ENCODE results near the gene SNED1.

Gene SNED1

GRCh38 chr2:240956171-240956934, 42.1 kb upstream of the SNED1 start:
- Histone ChIP-seq H3K9ac (ENCODE audit: low read depth, low read length) (no peak overlapping the region), H3K27ac (ENCODE audit: low read depth, low read length) (no peak overlapping the region), H3K27me3 (ENCODE audit: control insufficient read depth, insufficient read depth, low read length) (no peaks in the 10 kb centered on the region), H3K9me3 (ENCODE audit: control insufficient read depth, insufficient read depth, low read length) (no peaks in the 10 kb centered on the region), H3K4me3 (ENCODE audit: low read depth, low read length) (no peak overlapping the region), H3K36me3 (ENCODE audit: control insufficient read depth, insufficient read depth, low read length) (no peaks in the 10 kb centered on the region), H3K4me1 (ENCODE audit: control insufficient read depth, insufficient read depth, low read length) (peaks cover 9% of the 10 kb centered on the region; the same call in 1 of the 2 replicates)

GRCh38 chr2:240956935-240957655, 41.3 kb upstream of the SNED1 start:
- no peak overlapping the region for H3K4me3 ChIP-seq (ENCODE audit: low read depth, low read length)
- H3K9ac ChIP-seq (ENCODE audit: low read depth, low read length) = no peak overlapping the region
- H3K4me1 ChIP-seq (ENCODE audit: control insufficient read depth, insufficient read depth, low read length) = peaks cover 14% of the 10 kb centered on the region
- no peak overlapping the region for H3K27ac ChIP-seq (ENCODE audit: low read depth, low read length)
- no peaks in the 10 kb centered on the region for H3K27me3 ChIP-seq (ENCODE audit: control insufficient read depth, insufficient read depth, low read length)
- H3K9me3 ChIP-seq (ENCODE audit: control insufficient read depth, insufficient read depth, low read length) = no peaks in the 10 kb centered on the region
- no peaks in the 10 kb centered on the region for H3K36me3 ChIP-seq (ENCODE audit: control insufficient read depth, insufficient read depth, low read length)

- no peak overlapping the region for H3K9ac ChIP-seq (ENCODE audit: low read depth, low read length)
- H3K27me3 ChIP-seq (ENCODE audit: control insufficient read depth, insufficient read depth, low read length) = no peaks in the 10 kb centered on the region
- no peak overlapping the region for H3K27ac ChIP-seq (ENCODE audit: low read depth, low read length)
- H3K36me3 ChIP-seq (ENCODE audit: control insufficient read depth, insufficient read depth, low read length) = no peaks in the 10 kb centered on the region
- H3K9me3 ChIP-seq (ENCODE audit: control insufficient read depth, insufficient read depth, low read length) = no peaks in the 10 kb centered on the region
- no peak overlapping the region for H3K4me3 ChIP-seq (ENCODE audit: low read depth, low read length)
- peaks cover 17% of the 10 kb centered on the region for H3K4me1 ChIP-seq (ENCODE audit: control insufficient read depth, insufficient read depth, low read length)
These were observed 40.6 kb upstream of the SNED1 start for GRCh38 chr2:240957656-240958365.

GRCh38 chr2:240958366-240959213, 39.8 kb upstream of the SNED1 start:
- Histone ChIP-seq H3K27ac (ENCODE audit: low read depth, low read length) (no peak overlapping the region), H3K9me3 (ENCODE audit: control insufficient read depth, insufficient read depth, low read length) (no peaks in the 10 kb centered on the region), H3K4me1 (ENCODE audit: control insufficient read depth, insufficient read depth, low read length) (peaks cover 17% of the 10 kb centered on the region), H3K4me3 (ENCODE audit: low read depth, low read length) (no peak overlapping the region), H3K9ac (ENCODE audit: low read depth, low read length) (no peak overlapping the region), H3K27me3 (ENCODE audit: control insufficient read depth, insufficient read depth, low read length) (no peaks in the 10 kb centered on the region), H3K36me3 (ENCODE audit: control insufficient read depth, insufficient read depth, low read length) (no peaks in the 10 kb centered on the region)

- H3K27me3 ChIP-seq (ENCODE audit: control insufficient read depth, insufficient read depth, low read length) = no peaks in the 10 kb centered on the region
- no peaks in the 10 kb centered on the region for H3K9me3 ChIP-seq (ENCODE audit: control insufficient read depth, insufficient read depth, low read length)
- H3K27ac ChIP-seq (ENCODE audit: low read depth, low read length) = no peak overlapping the region
- H3K4me3 ChIP-seq (ENCODE audit: low read depth, low read length) = no peak overlapping the region
- H3K4me1 ChIP-seq (ENCODE audit: control insufficient read depth, insufficient read depth, low read length) = peaks cover 16% of the 10 kb centered on the region
- H3K36me3 ChIP-seq (ENCODE audit: control insufficient read depth, insufficient read depth, low read length) = no peaks in the 10 kb centered on the region
- H3K9ac ChIP-seq (ENCODE audit: low read depth, low read length) = no peak overlapping the region
These were observed 39.0 kb upstream of the SNED1 start for GRCh38 chr2:240959214-240959940.

- no peak overlapping the region for H3K9ac ChIP-seq (ENCODE audit: low read depth, low read length)
- no peaks in the 10 kb centered on the region for H3K9me3 ChIP-seq (ENCODE audit: control insufficient read depth, insufficient read depth, low read length)
- no peaks in the 10 kb centered on the region for H3K36me3 ChIP-seq (ENCODE audit: control insufficient read depth, insufficient read depth, low read length)
- H3K27ac ChIP-seq (ENCODE audit: low read depth, low read length) = no peak overlapping the region
- H3K4me3 ChIP-seq (ENCODE audit: low read depth, low read length) = no peak overlapping the region
- peaks cover 12% of the 10 kb centered on the region for H3K4me1 ChIP-seq (ENCODE audit: control insufficient read depth, insufficient read depth, low read length)
- no peaks in the 10 kb centered on the region for H3K27me3 ChIP-seq (ENCODE audit: control insufficient read depth, insufficient read depth, low read length)
These were observed 38.5 kb upstream of the SNED1 start for GRCh38 chr2:240959941-240960308.

- no peak overlapping the region for H3K9ac ChIP-seq (ENCODE audit: low read depth, low read length)
- H3K9me3 ChIP-seq (ENCODE audit: control insufficient read depth, insufficient read depth, low read length) = no peaks in the 10 kb centered on the region
- no peak overlapping the region for H3K27ac ChIP-seq (ENCODE audit: low read depth, low read length)
- H3K27me3 ChIP-seq (ENCODE audit: control insufficient read depth, insufficient read depth, low read length) = no peaks in the 10 kb centered on the region
- H3K4me3 ChIP-seq (ENCODE audit: low read depth, low read length) = no peak overlapping the region
- no peaks in the 10 kb centered on the region for H3K36me3 ChIP-seq (ENCODE audit: control insufficient read depth, insufficient read depth, low read length)
- H3K4me1 ChIP-seq (ENCODE audit: control insufficient read depth, insufficient read depth, low read length) = peaks cover 11% of the 10 kb centered on the region; the same call in 1 of the 2 replicates
These were observed 38.0 kb upstream of the SNED1 start for GRCh38 chr2:240960309-240960970.

- H3K9ac ChIP-seq (ENCODE audit: low read depth, low read length) = no peak overlapping the region
- no peaks in the 10 kb centered on the region for H3K36me3 ChIP-seq (ENCODE audit: control insufficient read depth, insufficient read depth, low read length)
- H3K4me3 ChIP-seq (ENCODE audit: low read depth, low read length) = no peak overlapping the region
- no peak overlapping the region for H3K27ac ChIP-seq (ENCODE audit: low read depth, low read length)
- no peaks in the 10 kb centered on the region for H3K27me3 ChIP-seq (ENCODE audit: control insufficient read depth, insufficient read depth, low read length)
- H3K9me3 ChIP-seq (ENCODE audit: control insufficient read depth, insufficient read depth, low read length) = no peaks in the 10 kb centered on the region
- peaks cover 11% of the 10 kb centered on the region; the same call in 1 of the 2 replicates for H3K4me1 ChIP-seq (ENCODE audit: control insufficient read depth, insufficient read depth, low read length)
These were observed 37.2 kb upstream of the SNED1 start for GRCh38 chr2:240960971-240961876.

GRCh38 chr2:240961910-240962299, 36.5 kb upstream of the SNED1 start:
- Histone ChIP-seq H3K27me3 (ENCODE audit: control insufficient read depth, insufficient read depth, low read length) (no peaks in the 10 kb centered on the region), H3K4me3 (ENCODE audit: low read depth, low read length) (no peak overlapping the region), H3K36me3 (ENCODE audit: control insufficient read depth, insufficient read depth, low read length) (no peaks in the 10 kb centered on the region), H3K9me3 (ENCODE audit: control insufficient read depth, insufficient read depth, low read length) (no peaks in the 10 kb centered on the region), H3K27ac (ENCODE audit: low read depth, low read length) (peak overlapping the region; percentile 75), H3K4me1 (ENCODE audit: control insufficient read depth, insufficient read depth, low read length) (peaks cover 11% of the 10 kb centered on the region; the same call in 1 of the 2 replicates), H3K9ac (ENCODE audit: low read depth, low read length) (no peak overlapping the region)
